Measurements from ENCODE around the gene PATL2. TPM values are rescaled to one million over a fixed set of nuclear protein-coding genes. Genes with fewer than 3 reads are reported as not detected.

Gene PATL2
- total RNA-seq, 2 experiments from 2014 or later: 16.1 to 17.8 TPM

- Mint-ChIP-seq H3K36me3 (ENCODE audit: low read depth) (peaks cover 50% of the 10 kb centered on the region), H3K4me1 (ENCODE audit: low read depth) (no peaks in the 10 kb centered on the region), H3K27ac (no peak overlapping the region), H3K9me3 (no peaks in the 10 kb centered on the region), H3K27me3 (no peaks in the 10 kb centered on the region), H3K4me3 (no peak overlapping the region)
- ATAC-seq: no peak
- ChIA-PET CTCF (interaction anchor here (0.7 to 0.9 kb wide), 2 partner anchors 9 to 122 kb away, joined by 3 read pairs; no protein-coding TSS in a partner anchor), POLR2A (interaction anchor here (1.0 to 1.2 kb wide), 2 partner anchors 10 to 46 kb away, joined by 4 read pairs; partner anchors contain the start of gene SPG11)
- no peak for TF ChIP-seq CTCF (IDR thresholded peaks at IDR 0.05)
- intact Hi-C loops (cut with micrococcal nuclease): no loop called here
- no peak for DNase-seq
These were observed 94.1 kb downstream of the PATL2 start for GRCh38 chr15:44616974-44617373.

Other genes with a start within 250 kb of the PATL2 start
- 100 to 1,000 TPM; 109 to 112 TPM for gene EIF3J, start 174.2 kb downstream of the PATL2 start, total RNA-seq
- gene SPG11, start 47.7 kb downstream of the PATL2 start, total RNA-seq: 10 to 100 TPM; 68.6 to 71.5 TPM
- 1,000 to 10,000 TPM; 4,476 to 4,587 TPM for gene B2M, start 194 bp upstream of the PATL2 start, total RNA-seq
- gene TRIM69, start 25.2 kb upstream of the PATL2 start, total RNA-seq: 10 to 100 TPM; 59.8 to 63.5 TPM
- gene TERB2, start 245.4 kb upstream of the PATL2 start, total RNA-seq: not detected

Measured in activated CD8-positive, alpha-beta T cell treated with anti-CD3 and anti-CD28 coated beads for 36 hours (primary cell).